ENCODE data around the gene LPP. TPM values are rescaled to one million over a fixed set of nuclear protein-coding genes. Genes with fewer than 3 reads are reported as not detected.

Gene LPP
- polyA plus RNA-seq, 1 donor (not counting 4 experiments of a cell fraction or from before 2014, with no cell fraction given), result 16.0 TPM

DNA sequence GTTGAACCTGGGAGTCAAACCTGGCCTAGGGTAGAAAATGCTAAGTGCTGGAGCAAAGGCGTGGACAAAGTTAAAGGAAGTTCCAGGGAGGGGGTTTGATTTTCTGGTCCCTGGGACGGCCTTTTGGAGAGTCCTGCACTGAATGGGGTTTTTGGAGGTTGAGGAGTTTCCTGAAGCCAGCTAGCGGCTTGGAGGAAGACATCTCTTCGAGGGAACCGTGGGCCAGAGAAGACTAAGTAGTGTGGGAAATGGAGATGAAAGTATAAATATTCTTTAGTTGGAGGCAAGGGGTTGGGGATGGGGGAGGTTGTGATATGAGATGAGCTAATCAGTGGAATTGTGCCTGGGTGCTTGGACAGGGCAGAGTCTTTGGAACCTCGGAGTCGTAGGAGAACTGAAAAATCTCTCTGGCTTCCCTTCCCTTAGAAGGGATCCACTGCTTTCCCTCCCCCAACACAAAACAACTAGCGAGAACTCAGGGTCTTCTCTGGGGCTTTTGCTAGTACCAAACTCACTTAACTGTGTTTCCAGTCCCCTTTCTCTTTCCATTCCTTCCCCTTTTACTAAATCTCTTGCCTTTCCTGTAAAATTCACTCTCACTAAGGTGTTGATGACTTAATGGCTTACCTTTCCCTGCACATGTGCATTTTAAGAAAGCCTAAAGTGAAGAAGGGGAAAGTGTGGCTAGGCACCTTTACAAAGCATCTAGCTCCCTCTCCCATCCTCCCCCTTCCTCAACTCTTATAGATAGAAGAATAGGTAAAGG lies 1.0 kb downstream of the LPP start:
- Histone ChIP-seq H3K9ac (ENCODE audit: control insufficient read depth, extremely low read depth, insufficient read depth, low read length) (peak overlapping the region; percentile 90), H3K79me2 (ENCODE audit: control insufficient read depth, insufficient read depth, low read length) (peaks cover 49% of the 10 kb centered on the region), H3K9me1 (ENCODE audit: control insufficient read depth, extremely low read depth, insufficient read depth, low read length) (no peaks in the 10 kb centered on the region), H3K9me3 (ENCODE audit: control insufficient read depth, low read depth, low read length) (no peaks in the 10 kb centered on the region), H3K27ac (ENCODE audit: control insufficient read depth, insufficient read depth, low read length) (peak overlapping the region; percentile 93), H4K20me1 (ENCODE audit: control insufficient read depth, extremely low read depth, insufficient read depth, low read length) (no peaks in the 10 kb centered on the region), H3K4me1 (ENCODE audit: control insufficient read depth, extremely low read depth, insufficient read depth, low read length) (peaks cover 25% of the 10 kb centered on the region), H3K27me3 (ENCODE audit: control insufficient read depth, extremely low read depth, insufficient read depth, low read length) (no peaks in the 10 kb centered on the region), H3K4me2 (ENCODE audit: control insufficient read depth, extremely low read depth, insufficient read depth, low read depth, low read length) (peak overlapping the region; percentile 88), H3K36me3 (ENCODE audit: control insufficient read depth in 2 of 2, extremely low read depth in 1 of 2, insufficient read depth in 2 of 2, low read length in 2 of 2) (no peaks in the 10 kb centered on the region), H3K4me3 (ENCODE audit: control insufficient read depth in 2 of 3, extremely low read depth in 1 of 3, insufficient read depth in 2 of 3, low read depth in 1 of 3, low read length in 3 of 3) (peak overlapping the region; percentile 70 to 82 (median 74)), H2AFZ (ENCODE audit: control insufficient read depth, low read length) (no peak overlapping the region)
- DNase-seq (ENCODE audit: low read depth, low spot score) (no peak), FAIRE-seq (peak; percentile 49)
- TF ChIP-seq, protein P1, sequence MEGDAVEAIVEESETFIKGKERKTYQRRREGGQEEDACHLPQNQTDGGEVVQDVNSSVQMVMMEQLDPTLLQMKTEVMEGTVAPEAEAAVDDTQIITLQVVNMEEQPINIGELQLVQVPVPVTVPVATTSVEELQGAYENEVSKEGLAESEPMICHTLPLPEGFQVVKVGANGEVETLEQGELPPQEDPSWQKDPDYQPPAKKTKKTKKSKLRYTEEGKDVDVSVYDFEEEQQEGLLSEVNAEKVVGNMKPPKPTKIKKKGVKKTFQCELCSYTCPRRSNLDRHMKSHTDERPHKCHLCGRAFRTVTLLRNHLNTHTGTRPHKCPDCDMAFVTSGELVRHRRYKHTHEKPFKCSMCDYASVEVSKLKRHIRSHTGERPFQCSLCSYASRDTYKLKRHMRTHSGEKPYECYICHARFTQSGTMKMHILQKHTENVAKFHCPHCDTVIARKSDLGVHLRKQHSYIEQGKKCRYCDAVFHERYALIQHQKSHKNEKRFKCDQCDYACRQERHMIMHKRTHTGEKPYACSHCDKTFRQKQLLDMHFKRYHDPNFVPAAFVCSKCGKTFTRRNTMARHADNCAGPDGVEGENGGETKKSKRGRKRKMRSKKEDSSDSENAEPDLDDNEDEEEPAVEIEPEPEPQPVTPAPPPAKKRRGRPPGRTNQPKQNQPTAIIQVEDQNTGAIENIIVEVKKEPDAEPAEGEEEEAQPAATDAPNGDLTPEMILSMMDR (optimal IDR thresholded peaks at IDR 0.05 in 1 of 3, IDR thresholded peaks at IDR 0.05 in 1 of 3, conservative IDR thresholded peaks at IDR 0.05 in 1 of 3; ENCODE audit: extremely low read depth in 1 of 3, insufficient read depth in 2 of 3, low read length in 3 of 3), result no peak
- dilution Hi-C loops (cut with MboI; ENCODE audit: extremely low pct_ligation_motif_present, low sequenced_read_pairs), result no loop called here

DNA sequence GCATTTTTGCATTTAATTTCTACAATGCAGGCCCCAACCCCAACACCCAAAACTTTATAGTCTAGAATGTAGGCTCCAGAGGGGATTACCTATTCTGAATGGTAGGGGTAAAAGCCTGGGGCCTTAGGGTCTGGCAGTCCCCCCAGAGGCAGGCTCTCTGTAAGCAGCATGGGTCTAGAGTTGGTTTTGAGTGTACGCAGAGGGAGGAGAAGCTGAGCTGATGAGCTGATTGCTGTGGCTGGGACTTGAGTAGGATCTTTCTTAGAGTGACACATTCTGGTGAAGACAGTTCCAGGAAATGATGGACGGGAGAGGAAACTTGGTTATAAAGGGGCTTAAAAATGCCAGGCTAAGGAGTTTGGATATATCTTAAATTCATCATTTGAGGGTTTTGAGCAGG lies 2.1 kb downstream of the LPP start:
- H4K20me1 ChIP-seq (ENCODE audit: control insufficient read depth, extremely low read depth, insufficient read depth, low read length), result no peaks in the 10 kb centered on the region
- H3K4me1 ChIP-seq (ENCODE audit: control insufficient read depth, extremely low read depth, insufficient read depth, low read length), result peaks cover 20% of the 10 kb centered on the region
- dilution Hi-C loops (cut with MboI; ENCODE audit: extremely low pct_ligation_motif_present, low sequenced_read_pairs), result no loop called here
- TF ChIP-seq EZH2 (IDR thresholded peaks at IDR 0.05; ENCODE audit: low read length), result no peak
- TF ChIP-seq, protein P1 (optimal IDR thresholded peaks at IDR 0.05 in 1 of 3, IDR thresholded peaks at IDR 0.05 in 1 of 3, conservative IDR thresholded peaks at IDR 0.05 in 1 of 3; ENCODE audit: extremely low read depth in 1 of 3, insufficient read depth in 2 of 3, low read length in 3 of 3), result no peak
- H3K9ac ChIP-seq (ENCODE audit: control insufficient read depth, extremely low read depth, insufficient read depth, low read length), result no peak overlapping the region
- DNase-seq (ENCODE audit: low read depth, low spot score), result no peak
- no peaks in the 10 kb centered on the region for H3K27me3 ChIP-seq (ENCODE audit: control insufficient read depth, extremely low read depth, insufficient read depth, low read length)
- peak overlapping the region; percentile 16 for H3K4me2 ChIP-seq (ENCODE audit: control insufficient read depth, extremely low read depth, insufficient read depth, low read depth, low read length)
- H3K9me3 ChIP-seq (ENCODE audit: control insufficient read depth, low read depth, low read length), result no peaks in the 10 kb centered on the region
- H3K4me3 ChIP-seq (ENCODE audit: control insufficient read depth in 2 of 3, extremely low read depth in 1 of 3, insufficient read depth in 2 of 3, low read depth in 1 of 3, low read length in 3 of 3), result no peak overlapping the region
- no peak for FAIRE-seq
- H3K27ac ChIP-seq (ENCODE audit: control insufficient read depth, insufficient read depth, low read length), result no peak overlapping the region
- peaks cover 57% of the 10 kb centered on the region for H3K79me2 ChIP-seq (ENCODE audit: control insufficient read depth, insufficient read depth, low read length)
- no peaks in the 10 kb centered on the region for H3K36me3 ChIP-seq (ENCODE audit: control insufficient read depth in 2 of 2, extremely low read depth in 1 of 2, insufficient read depth in 2 of 2, low read length in 2 of 2)
- no peak overlapping the region for H2AFZ ChIP-seq (ENCODE audit: control insufficient read depth, low read length)
- no peaks in the 10 kb centered on the region for H3K9me1 ChIP-seq (ENCODE audit: control insufficient read depth, extremely low read depth, insufficient read depth, low read length)

All from keratinocyte (primary cell).